A549 (cell line): ENCODE results near the gene CREB5. TPM values are rescaled to one million over a fixed set of nuclear protein-coding genes. Genes with fewer than 3 reads are reported as not detected.

ENCODE experiments used
- ATAC-seq, 2 experiments: fragments of 200-7000 bp in 1 of 2; fragments of >200 bp in 1 of 2; cut with Nextera tagmentation in 1 of 2; cut with Tn5 transposase in 1 of 2; 3 replicates each; pipeline versions ENCODE4 v1.8.0 to v1.9.1; 2018 to 2020; ENCODE audit warnings: mild to moderate bottlenecking in 1 of 2, moderate library complexity in 1 of 2
- CTCF ChIA-PET: fragments of 300-600 bp; sonication (Branson Sonifier 250); formaldehyde crosslinking; extraction: SDS; loops from one replicate; lab custom pipeline; 2021; ENCODE audit warnings: antibody characterized with exemption, inconsistent platforms; lab: Yijun Ruan, JAX
- POLR2A ChIA-PET: fragments of 350-600 bp; formaldehyde crosslinking; extraction: SDS; loops from one replicate; lab custom pipeline; 2021; ENCODE audit warnings: antibody characterized with exemption, inconsistent platforms; lab: Yijun Ruan, JAX
- DNase-seq, 2 experiments: peaks; one replicate each; pipeline versions ENCODE4 v3.0.0 to v3.0.0-alpha.2; 2011 to 2016; ENCODE audit warnings: low read depth in 1 of 2, low spot score in 1 of 2
- FAIRE-seq: peaks from 2 replicates; lab custom pipeline; 2011; peaks lifted over from hg19 to GRCh38; lab: Jason Lieb, UNC
- H3K27ac ChIP-seq, 2 experiments: fragments of >200 bp; sonication (Bioruptor Twin); formaldehyde crosslinking; 3 replicates each; pipeline ENCODE4 v1.5.1; 2016 to 2017
- H3K4me1 ChIP-seq: fragments of >200 bp; sonication (Bioruptor Twin); formaldehyde crosslinking; 3 replicates; pipeline ENCODE4 v1.6.1; 2016
- H3K4me2 ChIP-seq: fragments of >200 bp; sonication (Bioruptor Twin); formaldehyde crosslinking; 3 replicates; pipeline ENCODE4 v1.6.1; 2016
- H3K4me3 ChIP-seq: fragments of >200 bp; sonication (Bioruptor Twin); formaldehyde crosslinking; 3 replicates; pipeline ENCODE4 v1.5.1; 2016
- H3K9me3 ChIP-seq: fragments of >200 bp; sonication (Bioruptor Twin); formaldehyde crosslinking; 3 replicates; pipeline ENCODE4 v1.6.1; 2016
- BHLHE40 ChIP-seq: IDR thresholded peaks from 2 replicates; pipeline ENCODE4 v1.6.1; 2012; ENCODE audit warnings: low read depth, low read length, inconsistent platforms
- EHMT2 ChIP-seq: fragments of 200-600 bp; sonication (generic); IDR thresholded peaks from 2 replicates; pipeline ENCODE4 v1.6.1; 2016; ENCODE audit warnings: antibody characterized with exemption, low read depth, mild to moderate bottlenecking, moderate library complexity
- GATA3 ChIP-seq: IDR thresholded peaks from 2 replicates; pipeline ENCODE4 v1.6.1; 2012; ENCODE audit warnings: borderline replicate concordance
- HEYL ChIP-seq: fragments of 250-450 bp; sonication (Bioruptor Pico); IDR thresholded peaks from 2 replicates; pipeline ENCODE4 v1.8.0; 2021; ENCODE audit warnings: mild to moderate bottlenecking, moderate library complexity
- HOXA7 ChIP-seq: fragments of 250-450 bp; sonication (Bioruptor Pico); IDR thresholded peaks from 2 replicates; pipeline ENCODE4 v1.5.0; 2020; ENCODE audit warnings: mild to moderate bottlenecking, moderate library complexity
- HOXB13 ChIP-seq: fragments of 250-450 bp; sonication (Bioruptor Pico); IDR thresholded peaks from 2 replicates; pipeline ENCODE4 v1.5.0; 2020; ENCODE audit warnings: low read depth, mild to moderate bottlenecking, moderate library complexity
- JUNB ChIP-seq: fragments of >200 bp; sonication (Bioruptor Twin); formaldehyde crosslinking; IDR thresholded peaks from 2 replicates; pipeline ENCODE4 v1.6.1; 2016
- KDM1A ChIP-seq: fragments of 200-600 bp; sonication (generic); IDR thresholded peaks from 2 replicates; pipeline ENCODE4 v1.6.1; 2016; ENCODE audit warnings: low read depth, mild to moderate bottlenecking
- MAFK ChIP-seq: fragments of 450-650 bp; IDR thresholded peaks from 2 replicates; pipeline ENCODE4 v1.6.1; 2014; ENCODE audit not compliant: partially characterized antibody
- MAX ChIP-seq: IDR thresholded peaks from 2 replicates; pipeline ENCODE4 v1.6.1; 2012
- MAZ ChIP-seq: fragments of 150-350 bp; IDR thresholded peaks from 2 replicates; pipeline ENCODE4 v1.6.1; 2014; ENCODE audit warnings: antibody characterized with exemption, low read depth, low read length, borderline replicate concordance
- MYC ChIP-seq: IDR thresholded peaks from 2 replicates; pipeline ENCODE4 v1.6.1; 2012; ENCODE audit warnings: mild to moderate bottlenecking, inconsistent platforms, low read length, improper control_type of control experiment, borderline replicate concordance
- NFE2L2 ChIP-seq: fragments of 150-350 bp; conservative IDR thresholded peaks from 2 replicates; pipeline ENCODE4 v1.6.1; 2014; ENCODE audit warnings: low read length
- NPAS2 ChIP-seq: fragments of 250-450 bp; sonication (Bioruptor Pico); IDR thresholded peaks from 2 replicates; pipeline ENCODE4 v1.8.0; 2022; ENCODE audit warnings: mild to moderate bottlenecking, moderate library complexity, borderline replicate concordance
- POLR2AphosphoS2 ChIP-seq: conservative IDR thresholded peaks from 2 replicates; pipeline ENCODE4 v1.6.1; 2012; ENCODE audit warnings: low read length, improper control_type of control experiment, inconsistent platforms
- RARB ChIP-seq: fragments of 250-450 bp; sonication (Bioruptor Pico); IDR thresholded peaks from 2 replicates; pipeline ENCODE4 v1.8.0; 2021; ENCODE audit warnings: mild to moderate bottlenecking, moderate library complexity
- TFCP2L1 ChIP-seq: fragments of 250-450 bp; sonication (Bioruptor Pico); IDR thresholded peaks from 2 replicates; pipeline ENCODE4 v1.5.0; 2021; ENCODE audit warnings: mild to moderate bottlenecking
- TP53 ChIP-seq: fragments of 250-450 bp; sonication (Bioruptor Pico); IDR thresholded peaks from 2 replicates; pipeline ENCODE4 v1.5.0; 2021; ENCODE audit warnings: mild to moderate bottlenecking, moderate library complexity
- USF2 ChIP-seq: fragments of 450-650 bp; IDR thresholded peaks from 2 replicates; pipeline ENCODE4 v1.6.1; 2014; ENCODE audit warnings: antibody characterized with exemption
- ZC3H11A ChIP-seq: fragments of 450-650 bp; IDR thresholded peaks from 2 replicates; pipeline ENCODE4 v1.6.1; 2014; ENCODE audit warnings: antibody characterized with exemption, mild to moderate bottlenecking
- ZFP36 ChIP-seq: fragments of 450-650 bp; IDR thresholded peaks from 2 replicates; pipeline ENCODE4 v1.6.1; 2014; ENCODE audit warnings: borderline replicate concordance; ENCODE audit not compliant: partially characterized antibody
- WGBS: methylation state at CpG from one replicate; pipeline ENCODE4 v1.1.6; 2017; ENCODE audit errors: missing lambda C conversion rate; 5-methylcytosine and 5-hydroxymethylcytosine counted together
- polyA plus RNA-seq, 4 experiments: library from polyadenylated mRNA; depleted of rRNA in 3 of 4; stranded (reverse); fragments of >200 nt; fragmentation: RNase III in 1 of 4; extraction: RNeasy Plus Mini Kit Qiagen cat#74134 plus additional on column Dnase treatment in 1 of 4; gene quantifications; 2 replicates in 3 of 4; 3 replicates in 1 of 4; pipeline ENCODE4 v1.2.3, GENCODE V29; 2011 to 2017

Gene CREB5
- polyA plus RNA-seq, 2 of the 4 experiments (the other 2 are of a cell fraction) = 0.61 to 1.5 TPM

GRCh38 chr7:28434510-28434909, 22.2 kb downstream of the CREB5 start:
- 2% methylated on average over 1 of the region's 1 CpG for WGBS
- no peak for FAIRE-seq
- Histone ChIP-seq H3K9me3 (no peaks in the 10 kb centered on the region), H3K4me3 (no peak overlapping the region), H3K4me1 (no peaks in the 10 kb centered on the region)
- no peak for DNase-seq
- TF ChIP-seq POLR2AphosphoS2 (no peak), ZC3H11A (no peak), ZFP36 (no peak), JUNB (no peak), RARB (CRISPR knock-in tag) (no peak), TP53 (no peak), TFCP2L1 (no peak), GATA3 (no peak), EHMT2 (no peak), MAX (no peak), MYC (no peak), MAZ (no peak), NPAS2 (CRISPR knock-in tag) (no peak), HOXA7 (CRISPR knock-in tag) (no peak), MAFK (no peak), KDM1A (no peak)
- TF ChIP-seq, all 56 proteins: peak for 0
- ChIA-PET POLR2A (no interaction called here), CTCF (no interaction called here)
- Histone ChIP-seq H3K27ac (no peak overlapping the region), H3K4me2 (no peak overlapping the region)
- no peak for ATAC-seq

GRCh38 chr7:28435152-28435551, 22.8 kb downstream of the CREB5 start:
- FAIRE-seq (no peak), ATAC-seq (no peak), DNase-seq (no peak)
- Histone ChIP-seq H3K9me3 (no peaks in the 10 kb centered on the region), H3K4me1 (no peaks in the 10 kb centered on the region), H3K4me2 (no peak overlapping the region), H3K27ac (no peak overlapping the region), H3K4me3 (no peak overlapping the region)
- TF ChIP-seq USF2 (no peak), MAZ (no peak), MAFK (no peak), HOXB13 (CRISPR knock-in tag) (no peak), ZC3H11A (no peak), NFE2L2 (no peak), HEYL (CRISPR knock-in tag) (no peak)
- ChIA-PET CTCF (no interaction called here), POLR2A (no interaction called here)
- 6% methylated on average over 4 of the region's 4 CpGs for WGBS

- Histone ChIP-seq H3K27ac (no peak overlapping the region), H3K4me1 (no peaks in the 10 kb centered on the region), H3K4me2 (no peak overlapping the region), H3K4me3 (no peak overlapping the region), H3K9me3 (no peaks in the 10 kb centered on the region)
- 13% methylated on average over 2 of the region's 2 CpGs for WGBS
- TF ChIP-seq EHMT2 (no peak), HOXA7 (CRISPR knock-in tag) (no peak), BHLHE40 (no peak), MAX (no peak)
- DNase-seq = no peak
- ChIA-PET POLR2A (no interaction called here), CTCF (interaction anchor here (0.6 kb wide), 1 partner anchor 13 kb away, joined by 3 read pairs; no protein-coding TSS in a partner anchor)
- ATAC-seq = no peak
- no peak for FAIRE-seq
Measured at GRCh38 chr7:28435732-28436378, 23.5 kb downstream of the CREB5 start.
